ENCODE results near the gene ZBTB47.

Gene ZBTB47

GRCh38 chr3:42686832-42687650 lies 33.5 kb downstream of the ZBTB47 start:
- no peak overlapping the region for H3K4me3 ChIP-seq (IDR thresholded peaks at IDR 0.05; ENCODE audit: insufficient read depth, low read depth, low read length)
- no peak overlapping the region for H2AFZ ChIP-seq (ENCODE audit: low read depth)
- H3K36me3 ChIP-seq (ENCODE audit: insufficient read depth): no peaks in the 10 kb centered on the region
- no peaks in the 10 kb centered on the region for H3K79me2 ChIP-seq (ENCODE audit: insufficient read depth, low read depth)
- H3K9ac ChIP-seq: no peak overlapping the region
- no peak overlapping the region for H3K27ac ChIP-seq
- no peak for TF ChIP-seq CTCF (conservative IDR thresholded peaks at IDR 0.05; ENCODE audit: low read depth, low read length)
- H3K4me1 ChIP-seq (ENCODE audit: low read depth, poor library complexity, severe bottlenecking): no peaks in the 10 kb centered on the region
- H3K4me2 ChIP-seq: no peak overlapping the region
- no peaks in the 10 kb centered on the region for H3K27me3 ChIP-seq (ENCODE audit: insufficient read depth, low read depth)
- H4K20me1 ChIP-seq (ENCODE audit: insufficient read depth): no peaks in the 10 kb centered on the region

GRCh38 chr3:42688016-42688415 lies 34.5 kb downstream of the ZBTB47 start:
- H3K9ac ChIP-seq: no peak overlapping the region
- H3K27ac ChIP-seq: no peak overlapping the region
- H2AFZ ChIP-seq (ENCODE audit: low read depth): no peak overlapping the region
- H3K36me3 ChIP-seq (ENCODE audit: insufficient read depth): no peaks in the 10 kb centered on the region
- no peak overlapping the region for H3K4me2 ChIP-seq
- H3K4me1 ChIP-seq (ENCODE audit: low read depth, poor library complexity, severe bottlenecking): no peaks in the 10 kb centered on the region
- no peaks in the 10 kb centered on the region for H3K27me3 ChIP-seq (ENCODE audit: insufficient read depth, low read depth)
- TF ChIP-seq CTCF (conservative IDR thresholded peaks at IDR 0.05; ENCODE audit: low read depth, low read length): no peak
- no peak overlapping the region for H3K4me3 ChIP-seq (IDR thresholded peaks at IDR 0.05; ENCODE audit: insufficient read depth, low read depth, low read length)
- H4K20me1 ChIP-seq (ENCODE audit: insufficient read depth): no peaks in the 10 kb centered on the region
- no peaks in the 10 kb centered on the region for H3K79me2 ChIP-seq (ENCODE audit: insufficient read depth, low read depth)

- Histone ChIP-seq H3K27me3 (ENCODE audit: insufficient read depth, low read depth) (no peaks in the 10 kb centered on the region), H3K4me2 (no peak overlapping the region), H3K36me3 (ENCODE audit: insufficient read depth) (no peaks in the 10 kb centered on the region), H3K9ac (no peak overlapping the region), H3K4me1 (ENCODE audit: low read depth, poor library complexity, severe bottlenecking) (no peaks in the 10 kb centered on the region), H3K4me3 (IDR thresholded peaks at IDR 0.05; ENCODE audit: insufficient read depth, low read depth, low read length) (no peak overlapping the region), H4K20me1 (ENCODE audit: insufficient read depth) (no peaks in the 10 kb centered on the region), H3K79me2 (ENCODE audit: insufficient read depth, low read depth) (no peaks in the 10 kb centered on the region), H3K27ac (no peak overlapping the region), H2AFZ (ENCODE audit: low read depth) (no peak overlapping the region)
- TF ChIP-seq CTCF (conservative IDR thresholded peaks at IDR 0.05; ENCODE audit: low read depth, low read length): no peak
Observed at GRCh38 chr3:42688487-42689420, 35.3 kb downstream of the ZBTB47 start.

- Histone ChIP-seq H3K27ac (no peak overlapping the region), H2AFZ (ENCODE audit: low read depth) (no peak overlapping the region), H4K20me1 (ENCODE audit: insufficient read depth) (no peaks in the 10 kb centered on the region), H3K4me2 (no peak overlapping the region), H3K27me3 (ENCODE audit: insufficient read depth, low read depth) (no peaks in the 10 kb centered on the region), H3K4me3 (IDR thresholded peaks at IDR 0.05; ENCODE audit: insufficient read depth, low read depth, low read length) (no peak overlapping the region), H3K79me2 (ENCODE audit: insufficient read depth, low read depth) (no peaks in the 10 kb centered on the region), H3K36me3 (ENCODE audit: insufficient read depth) (no peaks in the 10 kb centered on the region), H3K4me1 (ENCODE audit: low read depth, poor library complexity, severe bottlenecking) (no peaks in the 10 kb centered on the region), H3K9ac (no peak overlapping the region)
- TF ChIP-seq CTCF (conservative IDR thresholded peaks at IDR 0.05; ENCODE audit: low read depth, low read length): no peak
Observed at GRCh38 chr3:42689421-42690014, 36.0 kb downstream of the ZBTB47 start.
